ENCODE results near the gene KIF19.

Gene KIF19

DNA sequence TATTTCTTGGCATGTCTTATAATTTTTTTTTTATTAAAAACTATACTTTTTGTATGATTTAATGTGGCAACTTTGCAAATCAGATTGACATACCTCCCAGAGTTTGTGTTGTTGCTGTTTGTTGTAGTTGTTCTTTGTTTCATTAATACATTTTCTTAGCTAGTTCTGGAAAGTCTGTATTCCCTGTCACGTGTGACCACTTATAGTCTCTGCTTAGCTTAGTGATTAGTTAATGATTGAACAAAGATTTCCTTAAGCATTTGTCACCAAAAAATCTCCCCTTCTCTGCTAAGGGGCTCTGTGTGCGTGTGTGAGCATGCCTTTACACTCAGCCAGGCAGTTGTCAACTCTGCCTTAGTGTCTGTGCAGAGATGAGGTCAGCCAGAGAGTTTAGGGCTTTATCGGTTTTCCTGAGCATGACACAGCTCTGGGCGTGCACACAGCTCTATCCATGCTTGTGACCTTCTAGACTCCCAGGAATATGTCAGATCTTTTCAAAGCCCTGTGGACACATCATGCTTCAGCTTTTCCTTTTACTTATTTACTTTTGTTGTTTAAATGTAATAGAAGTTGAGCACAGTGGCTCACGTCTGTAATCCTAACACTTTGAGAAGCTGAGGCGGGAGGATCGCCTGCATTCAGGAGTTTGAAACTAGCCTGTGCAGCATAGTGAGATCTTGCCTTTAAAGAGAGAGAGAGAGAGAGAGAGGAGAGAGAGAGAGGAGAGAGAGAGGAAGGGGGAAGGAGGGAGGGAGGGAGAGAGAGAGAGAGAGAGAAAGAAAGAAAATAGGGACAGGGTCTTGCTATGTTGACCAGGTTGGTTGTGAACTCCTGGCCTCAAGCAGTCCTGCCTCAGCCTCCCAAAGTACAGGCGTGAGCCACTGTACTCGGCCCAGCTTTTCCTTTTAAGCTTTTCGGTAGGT lies 30.1 kb upstream of the KIF19 start:
- DNase-seq (ENCODE audit: low read depth), result peak; percentile 49
- H3K4me3 ChIP-seq (ENCODE audit: low read length), result no peak overlapping the region
- TF ChIP-seq CTCF (IDR thresholded peaks at IDR 0.05; ENCODE audit: insufficient read depth, low read depth, low read length, missing control alignments), result no peak

DNA sequence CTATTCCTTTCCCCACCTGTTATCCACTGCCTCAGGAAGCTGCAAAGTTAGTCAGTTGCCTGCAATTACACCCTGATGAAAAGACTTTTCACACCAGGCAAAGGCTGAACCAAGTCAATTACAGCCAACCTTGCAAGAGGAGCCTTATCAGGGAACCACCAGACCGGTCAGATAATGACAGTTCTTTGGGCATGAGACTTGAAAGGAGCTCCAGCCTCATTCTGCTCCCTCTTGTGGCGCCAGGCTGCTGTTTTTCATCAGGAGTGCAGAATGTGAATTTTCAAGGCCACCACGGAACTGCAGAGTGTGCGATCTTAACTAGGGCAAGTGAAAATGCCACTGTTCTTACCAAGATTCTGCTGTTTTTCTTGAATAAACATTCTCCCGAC lies 29.5 kb upstream of the KIF19 start:
- DNase-seq (ENCODE audit: low read depth), result peak; percentile 19
- no peak overlapping the region for H3K4me3 ChIP-seq (ENCODE audit: low read length)
- TF ChIP-seq CTCF (IDR thresholded peaks at IDR 0.05; ENCODE audit: insufficient read depth, low read depth, low read length, missing control alignments), result peak; percentile 61

- no peak overlapping the region for H3K4me3 ChIP-seq (ENCODE audit: low read length)
- no peak for TF ChIP-seq CTCF (IDR thresholded peaks at IDR 0.05; ENCODE audit: insufficient read depth, low read depth, low read length, missing control alignments)
- DNase-seq (ENCODE audit: low read depth), result peak; percentile 53
Measured at GRCh38 chr17:74297941-74298340, 28.1 kb upstream of the KIF19 start.

GRCh38 chr17:74298778-74299177 lies 27.2 kb upstream of the KIF19 start:
- TF ChIP-seq CTCF (IDR thresholded peaks at IDR 0.05; ENCODE audit: insufficient read depth, low read depth, low read length, missing control alignments), result no peak
- no peak overlapping the region for H3K4me3 ChIP-seq (ENCODE audit: low read length)
- no peak for DNase-seq (ENCODE audit: low read depth)

DNA sequence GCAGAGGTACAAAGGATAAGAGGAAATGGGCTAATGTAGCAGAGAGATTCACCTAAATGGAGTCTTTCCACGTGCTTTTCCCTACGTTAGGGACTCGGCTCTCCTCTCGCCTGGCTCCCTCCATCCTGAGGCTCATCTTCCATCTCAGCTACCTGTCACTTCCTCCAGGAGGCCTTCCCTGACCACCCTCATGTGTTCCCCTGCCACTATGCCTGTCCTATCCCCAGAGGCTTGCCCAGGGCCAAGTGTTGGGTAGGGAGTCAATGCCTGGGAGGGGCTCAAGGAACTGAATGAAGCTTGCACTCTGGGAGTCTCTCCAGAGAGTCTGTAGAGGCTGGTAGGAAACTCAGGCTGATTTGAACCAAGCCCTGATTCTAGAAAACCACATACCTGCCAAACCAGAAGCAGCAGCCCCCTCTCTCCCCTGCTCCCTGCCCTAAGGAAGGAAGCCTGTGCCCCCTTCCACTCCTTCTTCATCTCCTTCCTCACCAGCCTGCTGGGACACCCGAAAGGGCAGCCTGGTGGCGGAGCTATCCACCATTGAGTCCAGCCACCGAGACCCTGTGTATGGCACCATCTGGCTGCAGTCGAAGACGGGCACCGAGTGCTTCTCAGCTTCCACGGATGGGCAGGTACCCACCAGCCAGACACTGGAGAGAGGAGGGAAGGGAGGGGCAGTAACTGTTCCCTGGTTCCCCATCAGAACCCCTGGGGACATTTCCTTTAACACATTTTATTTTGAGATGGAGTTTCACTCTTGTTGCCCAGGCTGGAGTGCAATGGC lies 26.6 kb upstream of the KIF19 start:
- no peak for DNase-seq (ENCODE audit: low read depth)
- TF ChIP-seq CTCF (IDR thresholded peaks at IDR 0.05; ENCODE audit: insufficient read depth, low read depth, low read length, missing control alignments), result no peak

DNA sequence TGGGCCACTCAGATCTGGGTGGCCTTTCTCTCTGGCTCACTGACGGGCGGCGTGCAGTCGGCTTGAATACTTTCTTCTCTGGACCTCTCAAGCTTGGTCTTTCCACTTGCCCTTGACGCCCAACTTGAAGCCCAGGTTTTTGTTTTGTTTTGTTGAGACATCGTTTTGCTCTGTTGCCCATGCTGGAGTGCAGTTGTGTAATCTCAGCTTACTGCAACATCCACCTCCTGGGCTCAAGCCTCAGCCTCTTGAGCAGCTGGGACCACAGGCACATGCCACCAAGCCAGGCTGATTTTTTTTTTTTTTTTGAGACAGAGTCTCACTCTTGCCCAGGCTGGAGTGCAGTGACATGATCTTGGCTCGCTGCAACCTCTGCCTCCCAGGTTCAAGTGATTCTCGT lies 22.7 kb upstream of the KIF19 start:
- no peak for DNase-seq (ENCODE audit: low read depth)
- H3K4me3 ChIP-seq (ENCODE audit: low read length), result no peak overlapping the region
- TF ChIP-seq CTCF (IDR thresholded peaks at IDR 0.05; ENCODE audit: insufficient read depth, low read depth, low read length, missing control alignments), result no peak

More for the DNA sequence above, 26.6 kb upstream of the KIF19 start:
- H3K4me3 ChIP-seq (ENCODE audit: low read length), result no peak overlapping the region

All from epithelial cell of esophagus (primary cell).